Measurements from ENCODE around the gene AAMDC. TPM values are rescaled to one million over a fixed set of nuclear protein-coding genes. Genes with fewer than 3 reads are reported as not detected.
"Not testable (repeated sequence)": the region's sequence is repeated elsewhere in the genome, so short reads cannot be mapped to it uniquely, and the experiment has no call there.

AAMDC gene
- polyA plus RNA-seq, 3 donors = 8.9 to 32.9 (median 28.1) TPM

DNA sequence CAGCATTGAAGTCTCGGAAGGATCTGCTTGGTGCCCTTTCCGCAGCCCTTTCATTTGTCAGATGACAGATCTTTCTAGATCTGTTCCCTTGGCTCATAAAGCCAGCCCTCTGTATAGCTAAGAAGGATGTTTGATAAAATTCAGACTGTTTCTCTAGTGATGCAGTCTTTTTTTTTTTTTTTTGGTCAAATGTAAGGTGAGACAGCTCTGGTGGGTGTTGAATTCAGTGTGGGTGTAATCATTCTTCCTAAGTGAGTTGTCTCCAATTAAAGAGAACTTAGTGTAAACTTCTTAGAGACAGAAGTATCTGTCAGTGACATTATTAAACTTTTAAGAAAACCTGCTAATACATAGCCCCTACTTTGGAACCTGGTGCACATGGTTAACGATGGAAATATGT lies 53.3 kb downstream of the AAMDC start:
- Histone ChIP-seq H3K27me3 (ENCODE audit: control insufficient read depth in 2 of 2, insufficient read depth in 2 of 2, low read length in 2 of 2) (no peaks in the 10 kb centered on the region), H2AFZ (ENCODE audit: insufficient read depth, low read depth, low read length, poor library complexity, severe bottlenecking) (no peak overlapping the region), H3K9me3 (replicated peaks in 1 of 2; ENCODE audit: control insufficient read depth in 1 of 2, insufficient read depth in 1 of 2, low read length in 2 of 2) (no peaks in the 10 kb centered on the region), H3K4me1 (ENCODE audit: control insufficient read depth in 1 of 2, insufficient read depth in 2 of 2, low read length in 2 of 2) (no peaks in the 10 kb centered on the region), H3K36me3 (replicated peaks in 1 of 2; ENCODE audit: control insufficient read depth in 1 of 2, insufficient read depth in 2 of 2, low read length in 2 of 2) (peaks cover 62 to 79% of the 10 kb centered on the region in 2 donors), H3K4me3 (replicated peaks in 1 of 3; ENCODE audit: low read depth in 2 of 3, low read length in 3 of 3) (no peak overlapping the region), H3K79me2 (ENCODE audit: insufficient read depth, low read length) (no peaks in the 10 kb centered on the region), H3K4me2 (replicated peaks; ENCODE audit: extremely low read depth, low read length, poor library complexity, severe bottlenecking) (no peak overlapping the region), H3K9ac (ENCODE audit: insufficient read depth, low read length, poor library complexity, severe bottlenecking) (no peak overlapping the region), H4K20me1 (ENCODE audit: insufficient read depth, low read length) (no peaks in the 10 kb centered on the region), H3K27ac (ENCODE audit: low read depth in 1 of 2, low read length in 2 of 2) (no peak overlapping the region)
- 100% methylated on average over 2 of the region's 3 CpGs for WGBS (ENCODE audit: insufficient coverage)
- no peaks in the 10 kb centered on the region for H3K27me3 Mint-ChIP-seq (ENCODE audit: low read depth in 3 of 3)
- TF ChIP-seq, protein P1, sequence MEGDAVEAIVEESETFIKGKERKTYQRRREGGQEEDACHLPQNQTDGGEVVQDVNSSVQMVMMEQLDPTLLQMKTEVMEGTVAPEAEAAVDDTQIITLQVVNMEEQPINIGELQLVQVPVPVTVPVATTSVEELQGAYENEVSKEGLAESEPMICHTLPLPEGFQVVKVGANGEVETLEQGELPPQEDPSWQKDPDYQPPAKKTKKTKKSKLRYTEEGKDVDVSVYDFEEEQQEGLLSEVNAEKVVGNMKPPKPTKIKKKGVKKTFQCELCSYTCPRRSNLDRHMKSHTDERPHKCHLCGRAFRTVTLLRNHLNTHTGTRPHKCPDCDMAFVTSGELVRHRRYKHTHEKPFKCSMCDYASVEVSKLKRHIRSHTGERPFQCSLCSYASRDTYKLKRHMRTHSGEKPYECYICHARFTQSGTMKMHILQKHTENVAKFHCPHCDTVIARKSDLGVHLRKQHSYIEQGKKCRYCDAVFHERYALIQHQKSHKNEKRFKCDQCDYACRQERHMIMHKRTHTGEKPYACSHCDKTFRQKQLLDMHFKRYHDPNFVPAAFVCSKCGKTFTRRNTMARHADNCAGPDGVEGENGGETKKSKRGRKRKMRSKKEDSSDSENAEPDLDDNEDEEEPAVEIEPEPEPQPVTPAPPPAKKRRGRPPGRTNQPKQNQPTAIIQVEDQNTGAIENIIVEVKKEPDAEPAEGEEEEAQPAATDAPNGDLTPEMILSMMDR (IDR thresholded peaks at IDR 0.05) = no peak
- no peak overlapping the region for H3K27ac Mint-ChIP-seq
- intact Hi-C loops (cut with micrococcal nuclease) = no loop called here
- H3K36me3 Mint-ChIP-seq = peaks cover 48 to 72% of the 10 kb centered on the region in 2 donors
- DNase-seq = no peak
- no peaks in the 10 kb centered on the region for H3K9me3 Mint-ChIP-seq
- H3K4me1 Mint-ChIP-seq = no peaks in the 10 kb centered on the region
- no peak overlapping the region for H3K4me3 Mint-ChIP-seq

DNA sequence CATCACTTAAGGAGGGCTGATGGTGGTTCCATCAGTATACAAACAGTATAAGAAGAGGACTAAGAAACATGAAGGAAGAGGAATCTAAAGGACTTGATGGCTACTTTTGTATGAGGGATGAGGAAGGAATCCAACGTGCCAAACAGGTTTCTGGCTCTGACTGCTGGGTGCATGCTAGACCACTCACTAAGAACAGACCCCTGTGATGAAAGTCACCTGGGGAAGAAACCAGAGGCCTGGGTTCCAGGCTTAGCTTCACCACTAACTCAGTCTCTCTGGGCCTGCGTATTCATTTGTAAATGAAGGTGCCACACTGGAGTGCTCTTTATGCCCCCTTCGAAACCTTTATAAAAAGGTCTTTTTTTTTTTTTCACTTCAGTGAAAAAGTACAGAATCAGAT lies 55.1 kb downstream of the AAMDC start:
- H3K4me1 ChIP-seq (ENCODE audit: control insufficient read depth in 1 of 2, insufficient read depth in 2 of 2, low read length in 2 of 2) = no peaks in the 10 kb centered on the region
- H3K36me3 Mint-ChIP-seq = peaks cover 59 to 83% of the 10 kb centered on the region in 2 donors
- no peaks in the 10 kb centered on the region for H4K20me1 ChIP-seq (ENCODE audit: insufficient read depth, low read length)
- DNase-seq = no peak
- TF ChIP-seq, protein P1 (IDR thresholded peaks at IDR 0.05) = no peak
- no peaks in the 10 kb centered on the region for H3K27me3 ChIP-seq (ENCODE audit: control insufficient read depth in 2 of 2, insufficient read depth in 2 of 2, low read length in 2 of 2)
- H3K9me3 Mint-ChIP-seq = no peaks in the 10 kb centered on the region
- no peak overlapping the region for H3K4me3 Mint-ChIP-seq
- no peaks in the 10 kb centered on the region for H3K79me2 ChIP-seq (ENCODE audit: insufficient read depth, low read length)
- no peak overlapping the region for H3K4me3 ChIP-seq (replicated peaks in 1 of 3; ENCODE audit: low read depth in 2 of 3, low read length in 3 of 3)
- no peak overlapping the region for H3K4me2 ChIP-seq (replicated peaks; ENCODE audit: extremely low read depth, low read length, poor library complexity, severe bottlenecking)
- 100% methylated on average over 1 of the region's 3 CpGs for WGBS (ENCODE audit: insufficient coverage)
- H2AFZ ChIP-seq (ENCODE audit: insufficient read depth, low read depth, low read length, poor library complexity, severe bottlenecking) = no peak overlapping the region
- no peak overlapping the region for H3K27ac ChIP-seq (ENCODE audit: low read depth in 1 of 2, low read length in 2 of 2)
- no peak overlapping the region for H3K9ac ChIP-seq (ENCODE audit: insufficient read depth, low read length, poor library complexity, severe bottlenecking)
- peaks cover 71 to 92% of the 10 kb centered on the region in 2 donors for H3K36me3 ChIP-seq (replicated peaks in 1 of 2; ENCODE audit: control insufficient read depth in 1 of 2, insufficient read depth in 2 of 2, low read length in 2 of 2)
- H3K4me1 Mint-ChIP-seq = no peaks in the 10 kb centered on the region
- H3K27me3 Mint-ChIP-seq (ENCODE audit: low read depth in 3 of 3) = no peaks in the 10 kb centered on the region
- H3K27ac Mint-ChIP-seq = peak overlapping the region in 1 of 7 donors; percentile 79
- intact Hi-C loops (cut with micrococcal nuclease) = no loop called here
- no peaks in the 10 kb centered on the region for H3K9me3 ChIP-seq (replicated peaks in 1 of 2; ENCODE audit: control insufficient read depth in 1 of 2, insufficient read depth in 1 of 2, low read length in 2 of 2)

DNA sequence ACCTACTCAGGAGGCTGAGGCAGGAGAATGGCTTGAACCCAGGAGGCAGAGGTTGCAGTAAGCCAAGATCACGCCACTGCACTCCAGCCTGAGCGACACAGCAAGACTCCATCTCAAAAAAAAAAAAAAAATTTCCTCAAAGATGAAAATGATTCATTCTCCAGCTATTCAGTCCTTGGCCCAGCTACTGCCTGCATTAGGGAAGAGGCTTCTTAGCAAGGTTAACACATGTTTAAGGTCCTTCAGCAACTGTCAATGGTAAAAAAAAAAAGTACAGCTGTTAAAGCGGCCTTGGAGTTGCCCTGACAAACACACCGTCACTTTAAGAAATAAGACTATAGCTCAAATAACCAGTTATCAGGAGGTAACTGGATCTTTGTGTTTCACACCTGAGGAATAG lies 57.3 kb downstream of the AAMDC start:
- H3K4me1 Mint-ChIP-seq; H3K4me3 Mint-ChIP-seq; H3K9me3 ChIP-seq (replicated peaks in 1 of 2; ENCODE audit: control insufficient read depth in 1 of 2, insufficient read depth in 1 of 2, low read length in 2 of 2); H3K9ac ChIP-seq (ENCODE audit: insufficient read depth, low read length, poor library complexity, severe bottlenecking); H3K79me2 ChIP-seq (ENCODE audit: insufficient read depth, low read length); H4K20me1 ChIP-seq (ENCODE audit: insufficient read depth, low read length); H3K9me3 Mint-ChIP-seq; H3K4me1 ChIP-seq (ENCODE audit: control insufficient read depth in 1 of 2, insufficient read depth in 2 of 2, low read length in 2 of 2); intact Hi-C loops (cut with micrococcal nuclease); H3K27ac ChIP-seq (ENCODE audit: low read depth in 1 of 2, low read length in 2 of 2); H3K27ac Mint-ChIP-seq; H3K27me3 ChIP-seq (ENCODE audit: control insufficient read depth in 2 of 2, insufficient read depth in 2 of 2, low read length in 2 of 2); H3K4me2 ChIP-seq (replicated peaks; ENCODE audit: extremely low read depth, low read length, poor library complexity, severe bottlenecking); H3K4me3 ChIP-seq (replicated peaks in 1 of 3; ENCODE audit: low read depth in 2 of 3, low read length in 3 of 3); H3K27me3 Mint-ChIP-seq (ENCODE audit: low read depth in 3 of 3); DNase-seq; H2AFZ ChIP-seq (ENCODE audit: insufficient read depth, low read depth, low read length, poor library complexity, severe bottlenecking): not testable (repeated sequence)
- WGBS (ENCODE audit: insufficient coverage) = 94% methylated on average over 2 of the region's 4 CpGs
- H3K36me3 ChIP-seq (replicated peaks in 1 of 2; ENCODE audit: control insufficient read depth in 1 of 2, insufficient read depth in 2 of 2, low read length in 2 of 2) = peaks cover 82 to 95% of the 10 kb centered on the region in 2 donors
- H3K36me3 Mint-ChIP-seq = peaks cover 69 to 86% of the 10 kb centered on the region in 2 donors
